HEK293 (cell line): Measurements from ENCODE around the gene C2orf69.

Source experiments
- KLF1 ChIP-seq: fragments of 450-650 bp; formaldehyde crosslinking; IDR thresholded peaks from 2 replicates; pipeline ENCODE4 v1.5.1; 2016; ENCODE audit warnings: missing biosample characterization, missing genetic modification characterization
- ZNF266 ChIP-seq: fragments of 450-650 bp; formaldehyde crosslinking; IDR thresholded peaks from 2 replicates; pipeline ENCODE4 v1.5.1; 2016; ENCODE audit warnings: missing biosample characterization, missing genetic modification characterization, low read depth
- ZNF274 ChIP-seq, 2 experiments: fragments of 200-500 bp in 1 of 2; fragments of 450-650 bp in 1 of 2; sonication (Bioruptor generic) in 1 of 2; formaldehyde crosslinking in 1 of 2; IDR thresholded peaks; 2 replicates each; pipeline versions ENCODE4 v1.5.1 to v1.6.1; 2014 to 2016; ENCODE audit warnings: borderline replicate concordance in 1 of 2, inconsistent platforms in 1 of 2, low read length in 1 of 2, missing biosample characterization in 1 of 2, missing genetic modification characterization in 1 of 2
- ZNF560 ChIP-seq: fragments of 450-650 bp; formaldehyde crosslinking; IDR thresholded peaks from 2 replicates; pipeline ENCODE4 v1.5.1; 2017; ENCODE audit warnings: missing biosample characterization, missing genetic modification characterization, borderline replicate concordance
- ZNF571 ChIP-seq: fragments of 450-650 bp; formaldehyde crosslinking; IDR thresholded peaks from 2 replicates; pipeline ENCODE4 v1.5.0; 2017; ENCODE audit warnings: missing biosample characterization, missing genetic modification characterization
- ZNF596 ChIP-seq: fragments of 450-650 bp; IDR thresholded peaks from 2 replicates; pipeline ENCODE4 v1.5.0; 2018; ENCODE audit warnings: missing biosample characterization, mild to moderate bottlenecking, missing genetic modification characterization, moderate library complexity
- TF ChIP-seq, protein P1 (sequence below): fragments of 450-650 bp; formaldehyde crosslinking; IDR thresholded peaks from 2 replicates; pipeline ENCODE4 v1.5.1; 2016; ENCODE audit warnings: missing biosample characterization, missing genetic modification characterization
- TF ChIP-seq, protein P2 (sequence below): fragments of 450-650 bp; formaldehyde crosslinking; IDR thresholded peaks from 2 replicates; pipeline ENCODE4 v1.5.1; 2016; ENCODE audit warnings: missing biosample characterization, missing genetic modification characterization
- TF ChIP-seq, protein P3 (sequence below): fragments of 450-650 bp; formaldehyde crosslinking; IDR thresholded peaks from 2 replicates; pipeline ENCODE4 v1.5.1; 2016; ENCODE audit warnings: missing biosample characterization, missing genetic modification characterization
- TF ChIP-seq, protein P4 (sequence below): fragments of 450-650 bp; formaldehyde crosslinking; IDR thresholded peaks from 2 replicates; pipeline ENCODE4 v1.5.1; 2016; ENCODE audit warnings: missing biosample characterization, missing genetic modification characterization
- TF ChIP-seq, protein P5 (sequence below): fragments of 450-650 bp; formaldehyde crosslinking; IDR thresholded peaks from 2 replicates; pipeline ENCODE4 v1.5.1; 2016; ENCODE audit warnings: missing biosample characterization, missing genetic modification characterization

DNA sequence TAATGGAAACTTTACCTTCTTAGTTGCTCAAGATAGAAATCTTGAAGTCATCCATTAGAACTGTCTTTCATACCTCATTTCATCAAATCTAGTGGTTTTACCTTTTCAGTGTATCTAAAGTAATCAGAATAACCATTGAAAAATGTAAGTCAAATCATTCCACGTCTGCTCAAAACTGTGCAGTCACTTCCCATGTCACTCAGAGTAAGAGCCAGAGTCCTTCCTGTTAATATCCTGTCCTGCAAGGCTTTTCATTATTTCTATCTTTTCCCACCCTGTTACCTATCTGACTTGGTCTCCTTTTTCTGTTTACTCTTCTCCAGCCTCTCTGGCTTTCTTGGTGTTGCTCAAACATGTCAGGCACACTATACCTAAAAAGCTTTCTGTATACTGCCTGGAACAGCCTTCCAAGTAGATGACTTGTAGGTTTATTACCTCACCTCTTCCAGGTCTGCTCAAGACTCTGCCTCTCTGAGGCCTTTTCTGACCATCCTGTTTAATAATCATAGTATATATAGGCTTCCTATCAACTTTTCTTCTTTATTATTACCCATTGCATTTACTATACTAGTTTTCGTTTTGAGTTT lies 3.4 kb downstream of the C2orf69 start:
- TF ChIP-seq, protein P1, sequence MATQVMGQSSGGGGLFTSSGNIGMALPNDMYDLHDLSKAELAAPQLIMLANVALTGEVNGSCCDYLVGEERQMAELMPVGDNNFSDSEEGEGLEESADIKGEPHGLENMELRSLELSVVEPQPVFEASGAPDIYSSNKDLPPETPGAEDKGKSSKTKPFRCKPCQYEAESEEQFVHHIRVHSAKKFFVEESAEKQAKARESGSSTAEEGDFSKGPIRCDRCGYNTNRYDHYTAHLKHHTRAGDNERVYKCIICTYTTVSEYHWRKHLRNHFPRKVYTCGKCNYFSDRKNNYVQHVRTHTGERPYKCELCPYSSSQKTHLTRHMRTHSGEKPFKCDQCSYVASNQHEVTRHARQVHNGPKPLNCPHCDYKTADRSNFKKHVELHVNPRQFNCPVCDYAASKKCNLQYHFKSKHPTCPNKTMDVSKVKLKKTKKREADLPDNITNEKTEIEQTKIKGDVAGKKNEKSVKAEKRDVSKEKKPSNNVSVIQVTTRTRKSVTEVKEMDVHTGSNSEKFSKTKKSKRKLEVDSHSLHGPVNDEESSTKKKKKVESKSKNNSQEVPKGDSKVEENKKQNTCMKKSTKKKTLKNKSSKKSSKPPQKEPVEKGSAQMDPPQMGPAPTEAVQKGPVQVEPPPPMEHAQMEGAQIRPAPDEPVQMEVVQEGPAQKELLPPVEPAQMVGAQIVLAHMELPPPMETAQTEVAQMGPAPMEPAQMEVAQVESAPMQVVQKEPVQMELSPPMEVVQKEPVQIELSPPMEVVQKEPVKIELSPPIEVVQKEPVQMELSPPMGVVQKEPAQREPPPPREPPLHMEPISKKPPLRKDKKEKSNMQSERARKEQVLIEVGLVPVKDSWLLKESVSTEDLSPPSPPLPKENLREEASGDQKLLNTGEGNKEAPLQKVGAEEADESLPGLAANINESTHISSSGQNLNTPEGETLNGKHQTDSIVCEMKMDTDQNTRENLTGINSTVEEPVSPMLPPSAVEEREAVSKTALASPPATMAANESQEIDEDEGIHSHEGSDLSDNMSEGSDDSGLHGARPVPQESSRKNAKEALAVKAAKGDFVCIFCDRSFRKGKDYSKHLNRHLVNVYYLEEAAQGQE, result no peak
- TF ChIP-seq, protein P2, sequence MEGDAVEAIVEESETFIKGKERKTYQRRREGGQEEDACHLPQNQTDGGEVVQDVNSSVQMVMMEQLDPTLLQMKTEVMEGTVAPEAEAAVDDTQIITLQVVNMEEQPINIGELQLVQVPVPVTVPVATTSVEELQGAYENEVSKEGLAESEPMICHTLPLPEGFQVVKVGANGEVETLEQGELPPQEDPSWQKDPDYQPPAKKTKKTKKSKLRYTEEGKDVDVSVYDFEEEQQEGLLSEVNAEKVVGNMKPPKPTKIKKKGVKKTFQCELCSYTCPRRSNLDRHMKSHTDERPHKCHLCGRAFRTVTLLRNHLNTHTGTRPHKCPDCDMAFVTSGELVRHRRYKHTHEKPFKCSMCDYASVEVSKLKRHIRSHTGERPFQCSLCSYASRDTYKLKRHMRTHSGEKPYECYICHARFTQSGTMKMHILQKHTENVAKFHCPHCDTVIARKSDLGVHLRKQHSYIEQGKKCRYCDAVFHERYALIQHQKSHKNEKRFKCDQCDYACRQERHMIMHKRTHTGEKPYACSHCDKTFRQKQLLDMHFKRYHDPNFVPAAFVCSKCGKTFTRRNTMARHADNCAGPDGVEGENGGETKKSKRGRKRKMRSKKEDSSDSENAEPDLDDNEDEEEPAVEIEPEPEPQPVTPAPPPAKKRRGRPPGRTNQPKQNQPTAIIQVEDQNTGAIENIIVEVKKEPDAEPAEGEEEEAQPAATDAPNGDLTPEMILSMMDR (tag by site-specific recombination), result no peak
- TF ChIP-seq ZNF560 (no peak), ZNF274 (IDR thresholded peaks at IDR 0.05; ENCODE audit: low read length) (no peak), ZNF274 (tag by site-specific recombination; IDR thresholded peaks at IDR 0.05; ENCODE audit: borderline replicate concordance) (no peak), KLF1 (tag by site-specific recombination) (no peak), ZNF266 (tag by site-specific recombination) (no peak), ZNF596 (tag by site-specific recombination) (no peak), ZNF571 (tag by site-specific recombination) (no peak)
- TF ChIP-seq, protein P3, sequence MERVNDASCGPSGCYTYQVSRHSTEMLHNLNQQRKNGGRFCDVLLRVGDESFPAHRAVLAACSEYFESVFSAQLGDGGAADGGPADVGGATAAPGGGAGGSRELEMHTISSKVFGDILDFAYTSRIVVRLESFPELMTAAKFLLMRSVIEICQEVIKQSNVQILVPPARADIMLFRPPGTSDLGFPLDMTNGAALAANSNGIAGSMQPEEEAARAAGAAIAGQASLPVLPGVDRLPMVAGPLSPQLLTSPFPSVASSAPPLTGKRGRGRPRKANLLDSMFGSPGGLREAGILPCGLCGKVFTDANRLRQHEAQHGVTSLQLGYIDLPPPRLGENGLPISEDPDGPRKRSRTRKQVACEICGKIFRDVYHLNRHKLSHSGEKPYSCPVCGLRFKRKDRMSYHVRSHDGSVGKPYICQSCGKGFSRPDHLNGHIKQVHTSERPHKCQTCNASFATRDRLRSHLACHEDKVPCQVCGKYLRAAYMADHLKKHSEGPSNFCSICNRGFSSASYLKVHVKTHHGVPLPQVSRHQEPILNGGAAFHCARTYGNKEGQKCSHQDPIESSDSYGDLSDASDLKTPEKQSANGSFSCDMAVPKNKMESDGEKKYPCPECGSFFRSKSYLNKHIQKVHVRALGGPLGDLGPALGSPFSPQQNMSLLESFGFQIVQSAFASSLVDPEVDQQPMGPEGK (tag by site-specific recombination), result no peak
- TF ChIP-seq, protein P4, sequence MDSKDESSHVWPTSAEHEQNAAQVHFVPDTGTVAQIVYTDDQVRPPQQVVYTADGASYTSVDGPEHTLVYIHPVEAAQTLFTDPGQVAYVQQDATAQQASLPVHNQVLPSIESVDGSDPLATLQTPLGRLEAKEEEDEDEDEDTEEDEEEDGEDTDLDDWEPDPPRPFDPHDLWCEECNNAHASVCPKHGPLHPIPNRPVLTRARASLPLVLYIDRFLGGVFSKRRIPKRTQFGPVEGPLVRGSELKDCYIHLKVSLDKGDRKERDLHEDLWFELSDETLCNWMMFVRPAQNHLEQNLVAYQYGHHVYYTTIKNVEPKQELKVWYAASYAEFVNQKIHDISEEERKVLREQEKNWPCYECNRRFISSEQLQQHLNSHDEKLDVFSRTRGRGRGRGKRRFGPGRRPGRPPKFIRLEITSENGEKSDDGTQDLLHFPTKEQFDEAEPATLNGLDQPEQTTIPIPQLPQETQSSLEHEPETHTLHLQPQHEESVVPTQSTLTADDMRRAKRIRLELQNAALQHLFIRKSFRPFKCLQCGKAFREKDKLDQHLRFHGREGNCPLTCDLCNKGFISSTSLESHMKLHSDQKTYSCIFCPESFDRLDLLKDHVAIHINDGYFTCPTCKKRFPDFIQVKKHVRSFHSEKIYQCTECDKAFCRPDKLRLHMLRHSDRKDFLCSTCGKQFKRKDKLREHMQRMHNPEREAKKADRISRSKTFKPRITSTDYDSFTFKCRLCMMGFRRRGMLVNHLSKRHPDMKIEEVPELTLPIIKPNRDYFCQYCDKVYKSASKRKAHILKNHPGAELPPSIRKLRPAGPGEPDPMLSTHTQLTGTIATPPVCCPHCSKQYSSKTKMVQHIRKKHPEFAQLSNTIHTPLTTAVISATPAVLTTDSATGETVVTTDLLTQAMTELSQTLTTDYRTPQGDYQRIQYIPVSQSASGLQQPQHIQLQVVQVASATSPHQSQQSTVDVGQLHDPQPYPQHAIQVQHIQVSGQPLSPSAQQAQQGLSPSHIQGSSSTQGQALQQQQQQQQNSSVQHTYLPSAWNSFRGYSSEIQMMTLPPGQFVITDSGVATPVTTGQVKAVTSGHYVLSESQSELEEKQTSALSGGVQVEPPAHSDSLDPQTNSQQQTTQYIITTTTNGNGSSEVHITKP (tag by site-specific recombination), result no peak
- TF ChIP-seq, protein P5, sequence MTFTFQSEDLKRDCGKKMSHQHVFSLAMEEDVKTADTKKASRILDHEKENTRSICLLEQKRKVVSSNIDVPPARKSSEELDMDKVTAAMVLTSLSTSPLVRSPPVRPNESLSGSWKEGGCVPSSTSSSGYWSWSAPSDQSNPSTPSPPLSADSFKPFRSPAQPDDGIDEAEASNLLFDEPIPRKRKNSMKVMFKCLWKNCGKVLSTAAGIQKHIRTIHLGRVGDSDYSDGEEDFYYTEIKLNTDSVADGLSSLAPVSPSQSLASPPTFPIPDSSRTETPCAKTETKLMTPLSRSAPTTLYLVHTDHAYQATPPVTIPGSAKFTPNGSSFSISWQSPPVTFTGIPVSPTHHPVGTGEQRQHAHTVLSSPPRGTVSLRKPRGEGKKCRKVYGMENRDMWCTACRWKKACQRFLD (tag by site-specific recombination), result no peak
